Aorta (tissue), 5 donors: ENCODE results near the gene VPS4B. TPM values are rescaled to one million over a fixed set of nuclear protein-coding genes. Genes with fewer than 3 reads are reported as not detected.
A peak's percentile ranks its signal among the peaks of the same experiment; 100 is the strongest.

Source experiments
- ATAC-seq: fragments of 200-7000 bp; cut with Tn5 transposase; one replicate; pipeline ENCODE4 v1.9.1; 2022; ENCODE audit warnings: moderate library complexity; ENCODE audit not compliant: low FRiP score
- DNase-seq, 2 donors: peaks; one replicate each; pipeline ENCODE4 v3.0.0-alpha.2; 2020
- H3K27ac ChIP-seq, 2 donors: one replicate each; pipeline ENCODE4 v1.5.1; 2013; ENCODE audit warnings: low read length in 2 of 2, mild to moderate bottlenecking in 2 of 2, moderate library complexity in 2 of 2, control low read depth in 1 of 2, inconsistent platforms in 1 of 2, low read depth in 1 of 2
- H3K27me3 ChIP-seq, 2 donors: one replicate each; pipeline ENCODE4 v1.6.1; 2013; ENCODE audit warnings: control low read depth in 1 of 2, low read length in 1 of 2, mild to moderate bottlenecking in 1 of 2, moderate library complexity in 1 of 2; ENCODE audit not compliant: insufficient read depth in 2 of 2, control insufficient read depth in 1 of 2
- H3K36me3 ChIP-seq, 2 donors: one replicate each; pipeline ENCODE4 v1.6.1; 2013; ENCODE audit warnings: control low read depth in 1 of 2, low read length in 1 of 2, mild to moderate bottlenecking in 1 of 2; ENCODE audit not compliant: insufficient read depth in 2 of 2, control insufficient read depth in 1 of 2
- H3K4me1 ChIP-seq, 2 donors: one replicate each; pipeline ENCODE4 v1.6.1; 2013; ENCODE audit warnings: low read length in 2 of 2, control low read depth in 1 of 2, mild to moderate bottlenecking in 1 of 2, moderate library complexity in 1 of 2; ENCODE audit not compliant: insufficient read depth in 2 of 2, control insufficient read depth in 1 of 2
- H3K4me3 ChIP-seq, 2 donors: one replicate each; pipeline ENCODE4 v1.5.1; 2013; ENCODE audit warnings: low read length in 2 of 2, control low read depth in 1 of 2, mild to moderate bottlenecking in 1 of 2
- H3K9me3 ChIP-seq: one replicate; pipeline ENCODE4 v1.6.1; 2013; ENCODE audit warnings: mild to moderate bottlenecking, low read length; ENCODE audit not compliant: control insufficient read depth
- WGBS, 2 donors: extraction: QIAGEN DNeasy Blood & Tissue Kit; methylation state at CpG; one replicate each; pipeline ENCODE4 v1.1.7; 2013; 5-methylcytosine and 5-hydroxymethylcytosine counted together
- intact Hi-C, 2 donors: fragments of 100-400 bp; cut with DNase I; formaldehyde crosslinking; loops; one replicate each; pipeline versions ENCODE4 v1.14.2 to v1.15.0; 2022
- polyA plus RNA-seq, 2 donors: library from polyadenylated mRNA; stranded (reverse); fragments of 200-250 nt; gene quantifications; one replicate each; pipeline ENCODE4 v1.2.3, GENCODE V29; 2013
- total RNA-seq, 2 donors: library from RNA; stranded (reverse); fragmentation: NEBNext Ultra II Directional; extraction: Animal tissue kit (Norgen Biotek cat#: 25700); gene quantifications; one replicate each; pipeline ENCODE4 v1.2.1, GENCODE V29; 2021
- donor health status: healthy with polysubstance abuse.
- donor health status: Bipolar disorder and iron deficiency.
- donor health status: DM: no; HTN: no; CAD: no.
- donor health status: DM: no; HTN: no; CAD: no.
- donor health status: DM: yes; HTN: yes; CAD: no.

VPS4B gene
- total and polyA plus RNA-seq, 4 donors = 22.3 to 58.3 (median 39.8) TPM

GRCh38 chr18:63440219-63440618, 17.9 kb upstream of the VPS4B start:
- no peaks in the 10 kb centered on the region for H3K27me3 ChIP-seq
- DNase-seq (peak in 1 of 2 donors; percentile 61), ATAC-seq (no peak)
- no peaks in the 10 kb centered on the region for H3K4me1 ChIP-seq
- H3K4me3 ChIP-seq = no peak overlapping the region
- H3K9me3 ChIP-seq = no peaks in the 10 kb centered on the region
- 24 to 31% methylated on average over 1 of the region's 1 CpG for WGBS, 2 donors
- no peak overlapping the region for H3K27ac ChIP-seq
- intact Hi-C loops = loop anchor here in 1 of 2 donors (5.0 kb wide), 1 partner anchor 423 kb away; no protein-coding TSS in a partner anchor
- no peaks in the 10 kb centered on the region for H3K36me3 ChIP-seq

GRCh38 chr18:63439334-63439733, 17.1 kb upstream of the VPS4B start:
- Histone ChIP-seq H3K9me3 (no peaks in the 10 kb centered on the region), H3K36me3 (no peaks in the 10 kb centered on the region), H3K27ac (no peak overlapping the region), H3K4me1 (no peaks in the 10 kb centered on the region), H3K4me3 (no peak overlapping the region), H3K27me3 (no peaks in the 10 kb centered on the region)
- no peak for DNase-seq
- intact Hi-C loops = loop anchor here (2.0 to 10.0 kb wide), 6 partner anchors 87 to 725 kb away; partner anchors contain the start of gene PHLPP1 (in 1 of the 2)
- peak; percentile 89 for ATAC-seq
- WGBS, 2 donors = 1 to 2% methylated on average over 6 of the region's 6 CpGs

- WGBS, 2 donors = 3 to 5% methylated on average over 2 of the region's 2 CpGs
- DNase-seq (peak in 1 of 2 donors; percentile 60), ATAC-seq (peak; percentile 75)
- no peaks in the 10 kb centered on the region for H3K9me3 ChIP-seq
- no peak overlapping the region for H3K4me3 ChIP-seq
- H3K27me3 ChIP-seq = no peaks in the 10 kb centered on the region
- no peaks in the 10 kb centered on the region for H3K4me1 ChIP-seq
- no peaks in the 10 kb centered on the region for H3K36me3 ChIP-seq
- peak overlapping the region; percentile 7 to 23 for H3K27ac ChIP-seq
- intact Hi-C loops = loop anchor here (2.0 to 10.0 kb wide), 6 partner anchors 86 to 723 kb away; partner anchors contain the start of gene PHLPP1 (in 1 of the 2)
Observed at GRCh38 chr18:63438181-63438580, 15.9 kb upstream of the VPS4B start.

- no peaks in the 10 kb centered on the region for H3K27me3 ChIP-seq
- no peak overlapping the region for H3K4me3 ChIP-seq
- no peak for DNase-seq
- ATAC-seq = peak; percentile 81
- H3K27ac ChIP-seq = peak overlapping the region in 1 of 2 donors; percentile 57
- no peaks in the 10 kb centered on the region for H3K36me3 ChIP-seq
- no peaks in the 10 kb centered on the region for H3K4me1 ChIP-seq
- intact Hi-C loops = loop anchor here (1.0 to 10.0 kb wide), 3 partner anchors 66 to 719 kb away; partner anchors contain the start of genes KDSR (in 1 of the 2) and PHLPP1 (in 1 of the 2)
- WGBS, 2 donors = 1 to 6% methylated on average over 4 of the region's 4 CpGs
- H3K9me3 ChIP-seq = no peaks in the 10 kb centered on the region
Observed at GRCh38 chr18:63433334-63433866, 11.1 kb upstream of the VPS4B start.

GRCh38 chr18:63431180-63431579, 8.9 kb upstream of the VPS4B start:
- ATAC-seq = no peak
- H3K9me3 ChIP-seq = no peaks in the 10 kb centered on the region
- intact Hi-C loops = loop anchor here in 1 of 2 donors (10.0 kb wide), 2 partner anchors 316 to 716 kb away; partner anchors contain the start of gene PHLPP1

GRCh38 chr18:63430526-63430925, 8.2 kb upstream of the VPS4B start:
- H3K27me3 ChIP-seq = no peaks in the 10 kb centered on the region
- no peaks in the 10 kb centered on the region for H3K4me1 ChIP-seq
- intact Hi-C loops = loop anchor here in 1 of 2 donors (10.0 kb wide), 2 partner anchors 316 to 716 kb away; partner anchors contain the start of gene PHLPP1
- 74 to 78% methylated on average over 2 of the region's 2 CpGs for WGBS, 2 donors
- H3K27ac ChIP-seq = no peak overlapping the region
- DNase-seq = no peak
- no peaks in the 10 kb centered on the region for H3K9me3 ChIP-seq
- H3K4me3 ChIP-seq = no peak overlapping the region
- no peaks in the 10 kb centered on the region for H3K36me3 ChIP-seq
- no peak for ATAC-seq

More at GRCh38 chr18:63431180-63431579, 8.9 kb upstream of the VPS4B start:
- no peak overlapping the region for H3K27ac ChIP-seq
- DNase-seq = no peak
- H3K36me3 ChIP-seq = no peaks in the 10 kb centered on the region
- 23 to 28% methylated on average over 1 of the region's 1 CpG for WGBS, 2 donors
- H3K27me3 ChIP-seq = no peaks in the 10 kb centered on the region
- no peak overlapping the region for H3K4me3 ChIP-seq
- no peaks in the 10 kb centered on the region for H3K4me1 ChIP-seq

- H3K9me3 ChIP-seq = no peaks in the 10 kb centered on the region
- no peak overlapping the region for H3K27ac ChIP-seq
- no peaks in the 10 kb centered on the region for H3K4me1 ChIP-seq
- no peak for DNase-seq
- ATAC-seq = no peak
- WGBS, 2 donors = 85 to 92% methylated on average over 4 of the region's 4 CpGs
- H3K4me3 ChIP-seq = no peak overlapping the region
- H3K36me3 ChIP-seq = no peaks in the 10 kb centered on the region
- intact Hi-C loops = no loop called here
- no peaks in the 10 kb centered on the region for H3K27me3 ChIP-seq
Observed at GRCh38 chr18:63427558-63427957, 5.3 kb upstream of the VPS4B start.

- ATAC-seq (peak; percentile 74), DNase-seq (peak in 1 of 2 donors; percentile 84)
- H3K9me3 ChIP-seq = no peaks in the 10 kb centered on the region
- H3K27ac ChIP-seq = peak overlapping the region; percentile 67 to 93
- peak overlapping the region; percentile 44 to 67 for H3K4me3 ChIP-seq
- intact Hi-C loops = loop anchor here (1.0 kb wide), 1 partner anchor 56 kb away; the partner anchor contains the start of gene KDSR (in 2 of the 2)
- WGBS, 2 donors = 1 to 2% methylated on average over 26 of the region's 26 CpGs
- H3K27me3 ChIP-seq = no peaks in the 10 kb centered on the region
- no peaks in the 10 kb centered on the region for H3K4me1 ChIP-seq
- no peaks in the 10 kb centered on the region for H3K36me3 ChIP-seq
Observed at GRCh38 chr18:63422864-63423304, 608 bp upstream of the VPS4B start.

- no peak for ATAC-seq
- peak overlapping the region; percentile 39 to 79 for H3K27ac ChIP-seq
- no peaks in the 10 kb centered on the region for H3K4me1 ChIP-seq
- no peak for DNase-seq
- intact Hi-C loops = no loop called here
- H3K27me3 ChIP-seq = no peaks in the 10 kb centered on the region
- WGBS, 2 donors = 7 to 12% methylated on average over 6 of the region's 6 CpGs
- H3K4me3 ChIP-seq = peak overlapping the region; percentile 68 to 99
- H3K36me3 ChIP-seq = peaks cover 0 to 4% of the 10 kb centered on the region in 2 donors
- H3K9me3 ChIP-seq = no peaks in the 10 kb centered on the region
Observed at GRCh38 chr18:63421514-63421913, 762 bp downstream of the VPS4B start.
